Activated CD8-positive, alpha-beta memory T cell treated with anti-CD3 and anti-CD28 coated beads, Interleukin-2, amount 50 U/mL, for 24 hours (primary cell): ENCODE measurements around the gene MTMR8.
"Not testable (repeated sequence)": the region's sequence is repeated elsewhere in the genome, so short reads cannot be mapped to it uniquely, and the experiment has no call there.

ENCODE experiments used
- DNase-seq: peaks from one replicate; pipeline ENCODE4 v3.0.0-alpha.2; 2020; ENCODE audit errors: extremely low read depth

The MTMR8 gene

DNA sequence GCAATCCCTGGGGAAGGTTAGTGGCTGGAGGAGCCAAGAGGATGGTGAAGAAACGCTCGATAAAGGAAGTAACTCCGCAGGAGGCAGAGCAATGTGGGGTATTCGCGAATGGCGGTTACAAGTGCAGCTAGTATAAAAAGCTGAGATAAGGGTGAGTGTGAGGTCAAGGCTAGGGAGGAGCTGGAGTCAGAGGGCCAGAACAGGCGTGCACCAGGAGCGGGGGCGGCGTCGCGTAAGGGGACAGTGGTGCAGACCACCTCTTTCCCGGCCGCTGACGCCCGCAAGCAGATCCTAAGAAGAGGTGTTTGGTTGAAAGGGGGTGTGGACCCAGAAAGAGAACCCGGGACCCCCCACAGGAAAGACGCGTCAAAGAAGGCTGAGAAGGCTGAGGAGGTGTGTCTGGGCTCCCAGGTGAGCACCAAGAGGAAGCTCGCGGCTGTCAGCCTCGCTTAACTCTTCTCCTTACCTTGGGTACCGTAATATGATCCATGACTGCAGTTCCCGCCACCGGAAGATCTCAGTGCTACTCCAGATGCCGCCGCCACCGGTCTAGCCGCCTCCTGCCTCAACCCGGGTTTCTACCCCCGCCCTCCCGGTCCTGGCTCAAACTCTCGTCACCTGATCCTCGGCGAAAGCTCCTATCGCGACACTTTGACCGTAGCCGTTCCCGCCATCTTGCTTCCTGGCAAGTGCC lies at the start of gene MTMR8:
Gene MTMR8 (minus strand): TSS at position 579 of the 694 bp plus-strand sequence. CDS start 89 bp downstream, at position 490.
- DNase-seq: peak; percentile 26

DNA sequence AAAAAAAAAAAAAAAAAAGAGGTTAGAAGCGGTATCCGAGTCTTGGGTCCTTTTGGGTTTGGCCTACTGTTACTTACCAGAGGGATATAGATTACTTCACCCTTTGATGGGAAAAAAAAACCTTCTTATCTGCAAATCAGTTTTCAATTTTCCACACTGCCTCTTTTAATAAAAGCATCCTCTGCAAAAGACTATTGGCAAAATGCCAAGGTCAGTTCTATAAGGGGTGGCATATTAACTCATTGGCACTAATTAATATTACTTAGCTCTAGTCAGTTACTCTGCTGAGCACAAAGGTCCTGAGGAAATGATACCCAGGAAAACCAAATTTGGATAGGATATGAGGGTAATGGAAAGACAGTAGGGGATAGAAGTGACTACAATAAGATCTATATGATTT lies 44.3 kb upstream of the MTMR8 start:
- DNase-seq: no peak

DNA sequence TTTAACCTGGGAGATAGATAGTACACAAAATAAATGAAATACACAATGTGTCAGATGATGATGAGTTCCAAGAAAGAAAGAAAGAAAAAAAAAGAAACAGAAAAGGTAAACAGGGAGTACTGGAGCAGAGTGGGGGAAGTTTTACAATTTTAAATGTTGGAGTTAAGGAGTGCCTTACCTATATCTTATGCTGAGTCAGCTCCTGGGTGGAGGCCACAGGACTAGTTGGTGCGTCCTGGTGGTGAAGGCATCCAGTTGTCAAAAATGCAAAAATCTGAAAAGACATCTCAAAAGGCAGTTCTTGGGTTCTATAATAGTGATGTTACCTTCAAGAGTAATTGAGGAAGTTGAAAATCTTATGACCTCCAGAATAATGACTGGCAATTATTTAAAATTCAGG lies 42.4 kb upstream of the MTMR8 start:
- DNase-seq: no peak

DNA sequence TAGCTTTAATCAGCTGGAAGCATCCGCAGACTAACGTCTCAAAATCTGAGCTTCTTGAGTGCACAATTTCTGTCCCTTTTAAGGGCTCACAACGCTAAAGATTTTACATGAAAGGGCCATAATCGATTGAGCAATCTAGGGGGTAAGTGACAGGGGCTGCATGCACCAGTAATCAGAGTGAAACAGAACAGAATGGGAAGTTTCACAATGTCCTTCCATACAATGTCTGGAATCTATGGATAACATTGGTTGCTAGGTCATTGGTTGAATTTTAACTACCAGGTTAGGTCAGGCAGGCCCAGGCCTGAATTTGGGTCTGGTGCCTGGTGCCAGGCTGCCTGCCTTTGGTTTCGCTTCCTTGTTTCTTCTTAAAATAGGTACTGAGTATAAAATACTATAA lies 42.0 kb upstream of the MTMR8 start:
- no peak for DNase-seq

DNA sequence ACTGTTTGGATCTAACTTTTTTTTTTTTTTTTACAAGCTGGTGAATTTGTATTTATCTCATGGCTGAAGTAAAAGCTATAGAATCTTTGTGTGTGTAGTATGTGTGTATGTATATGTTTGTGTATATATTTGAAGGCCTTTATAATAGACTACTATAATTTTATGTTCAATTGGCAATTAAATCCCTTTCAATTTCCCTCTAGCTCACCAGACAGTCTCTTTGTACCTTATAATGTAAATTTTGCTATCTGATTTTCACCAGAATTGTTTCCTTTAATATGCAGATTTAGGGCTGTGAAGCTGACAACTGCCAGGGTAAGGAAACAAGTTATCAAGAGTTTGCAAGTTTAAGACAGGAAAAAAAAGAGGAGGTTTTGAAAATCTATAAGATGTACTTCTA lies 33.1 kb upstream of the MTMR8 start:
- DNase-seq: no peak

DNA sequence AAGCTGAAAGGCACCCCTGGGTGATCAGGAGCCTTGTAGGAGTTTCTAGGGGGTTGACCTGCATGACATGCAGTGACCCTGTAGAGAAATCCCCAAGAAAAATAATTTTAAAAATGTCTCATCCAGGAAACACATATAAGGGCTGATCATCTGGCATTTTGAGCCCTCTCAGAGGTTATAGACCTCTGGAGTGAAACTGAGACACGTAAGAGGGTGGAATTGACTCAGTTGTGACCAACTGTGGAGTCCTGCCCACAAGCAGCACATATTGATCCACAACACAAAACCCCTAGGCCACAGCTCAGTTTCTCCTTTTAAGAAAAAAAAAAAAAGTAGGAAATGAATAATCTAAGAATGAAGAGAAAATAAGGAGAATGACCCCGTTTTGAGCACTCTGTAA lies 32.5 kb upstream of the MTMR8 start:
- no peak for DNase-seq

DNA sequence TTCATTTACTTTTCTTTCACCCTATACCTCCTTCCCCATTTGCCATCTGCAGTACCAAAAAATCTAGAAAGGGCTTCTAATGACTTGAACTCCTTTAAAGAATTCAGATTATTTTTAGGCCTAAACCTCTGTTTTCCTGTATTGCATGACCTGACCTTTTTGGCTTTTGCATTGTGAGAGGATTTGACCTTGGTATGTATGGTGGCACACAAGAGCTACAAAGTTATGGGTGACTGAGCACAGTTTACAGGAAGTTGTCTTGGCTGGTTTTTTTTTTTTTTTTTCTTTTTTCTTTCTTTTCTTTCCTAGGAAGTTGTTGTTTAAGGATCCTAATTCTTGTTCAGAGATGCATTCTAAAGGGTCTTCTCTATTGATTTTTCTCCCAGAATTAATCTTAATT lies 32.0 kb upstream of the MTMR8 start:
- no peak for DNase-seq

DNA sequence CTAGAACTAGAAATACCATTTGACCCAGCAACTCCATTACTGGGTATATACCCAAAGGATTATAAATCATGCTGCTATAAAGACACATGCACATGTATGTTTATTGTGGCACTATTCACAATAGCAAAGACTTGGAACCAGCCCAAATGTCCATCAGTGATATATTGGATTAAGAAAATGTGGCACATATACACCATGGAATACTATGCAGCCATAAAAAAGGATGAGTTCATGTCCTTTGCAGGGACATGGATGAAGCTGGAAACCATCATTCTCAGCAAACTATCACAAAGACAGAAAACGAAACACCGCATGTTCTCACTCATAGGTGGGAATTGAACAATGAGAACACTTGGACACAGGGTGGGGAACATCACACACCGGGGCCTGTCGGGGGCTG lies 14.5 kb upstream of the MTMR8 start:
- not testable (repeated sequence) for DNase-seq

DNA sequence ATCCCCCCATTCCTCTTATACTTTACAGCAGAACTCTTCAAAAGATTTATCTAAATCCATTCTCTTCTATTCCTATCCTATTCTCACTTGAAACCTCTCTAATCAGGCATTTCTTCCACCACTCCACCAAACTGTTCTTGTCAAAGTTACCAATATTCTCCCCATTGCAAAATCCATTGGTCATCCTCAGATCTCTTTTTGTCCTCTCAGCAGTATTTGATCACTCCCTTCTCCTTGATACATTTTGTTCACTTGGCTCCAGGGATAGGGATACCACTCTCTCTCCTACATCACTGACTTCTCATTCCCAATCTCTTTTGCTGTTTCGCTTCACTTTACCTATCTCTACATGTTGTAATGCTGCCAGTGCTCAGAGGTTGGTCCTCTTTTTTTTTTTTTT lies 2.8 kb upstream of the MTMR8 start:
- no peak for DNase-seq

DNA sequence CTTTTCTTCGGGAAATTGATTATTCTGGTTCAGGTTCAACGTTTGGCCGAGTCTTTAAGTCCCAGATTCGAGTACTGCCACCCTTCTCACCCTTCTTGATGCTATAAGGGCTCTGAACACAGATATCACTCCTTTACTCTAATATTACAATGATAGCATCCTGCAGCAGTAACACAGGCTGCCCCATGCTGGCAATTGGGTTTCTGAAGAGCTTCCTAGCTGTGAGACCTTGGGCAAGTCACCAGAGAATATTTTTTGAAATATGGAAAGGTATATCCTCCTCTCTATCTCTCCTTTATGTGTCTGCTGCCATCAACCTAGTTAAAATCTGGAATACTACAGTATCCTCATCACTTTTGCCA lies 297 bp upstream of the MTMR8 start:
- no peak for DNase-seq

DNA sequence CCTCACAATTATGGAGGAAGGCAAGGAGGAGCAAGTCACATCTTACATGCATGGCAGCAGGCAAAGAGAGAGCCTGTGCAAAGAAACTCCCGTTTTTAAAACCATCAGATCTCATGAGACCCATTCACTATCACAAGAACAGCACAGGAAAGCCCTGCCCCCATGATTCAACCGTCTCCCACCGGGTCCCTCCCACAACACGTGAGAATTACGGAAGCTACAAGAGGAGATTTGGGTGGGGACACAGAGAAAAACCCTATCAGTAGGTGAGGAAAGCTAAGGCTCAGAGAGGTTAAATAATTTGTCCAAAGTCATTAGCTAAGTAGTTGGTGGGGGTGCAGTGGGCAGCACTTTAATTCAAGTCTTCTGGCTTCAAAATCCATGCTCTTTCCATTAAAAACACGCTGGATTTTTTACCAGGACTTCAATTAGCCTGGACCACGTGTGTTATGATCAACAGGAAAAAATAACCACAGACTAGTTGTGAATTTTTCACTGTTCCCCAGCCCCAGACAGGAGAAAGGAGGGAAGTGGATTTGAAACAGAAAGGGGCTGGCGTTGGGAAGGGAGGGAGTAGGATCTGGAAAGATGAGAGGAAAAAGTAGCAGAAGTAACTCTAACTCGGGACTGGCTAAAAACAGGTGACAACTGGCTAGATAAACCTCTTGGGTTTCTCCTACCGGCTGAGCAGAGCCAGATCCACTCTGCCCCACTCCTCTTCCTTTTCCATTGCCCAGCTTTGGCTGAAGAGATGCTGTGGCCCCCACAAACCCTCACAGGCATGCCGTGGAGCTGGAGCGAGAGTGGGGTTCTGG lies 986 bp downstream of the MTMR8 start:
- DNase-seq: no peak

DNA sequence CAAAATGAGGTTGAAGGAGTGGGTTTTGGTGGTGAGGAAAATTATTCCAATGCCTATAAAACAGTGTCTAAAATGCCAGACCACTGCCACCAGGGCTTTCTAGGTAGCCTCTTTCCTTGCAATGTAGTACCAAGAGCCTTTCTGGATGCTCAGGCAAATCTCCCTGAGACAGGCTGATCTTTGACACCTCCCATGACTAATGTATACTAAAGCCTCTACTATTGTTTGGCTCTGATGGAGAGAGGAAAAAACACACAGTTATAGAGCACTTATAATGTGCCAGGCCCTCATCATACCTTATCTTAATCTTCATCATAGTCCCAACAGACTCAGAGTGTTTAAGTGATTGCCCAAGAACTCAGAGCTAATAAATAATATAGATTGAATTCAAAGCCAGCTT lies 5.8 kb downstream of the MTMR8 start:
- DNase-seq: no peak

DNA sequence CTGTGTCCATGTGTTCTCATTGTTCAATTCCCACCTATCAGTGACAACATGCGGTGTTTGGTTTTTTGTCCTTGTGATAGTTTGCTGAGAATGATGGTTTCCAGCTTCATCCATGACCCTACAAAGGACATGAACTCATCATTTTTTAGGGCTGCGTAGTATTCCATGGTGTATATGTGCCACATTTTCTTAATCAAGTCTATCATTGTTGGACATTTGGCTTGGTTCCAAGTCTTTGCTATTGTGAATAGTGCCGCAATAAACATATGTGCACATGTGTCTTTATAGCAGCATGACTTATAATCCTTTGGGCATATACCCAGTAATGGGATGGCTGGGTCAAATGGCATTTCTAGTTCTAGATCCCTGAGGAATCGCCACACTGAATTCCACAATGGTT lies 14.5 kb downstream of the MTMR8 start:
- not testable (repeated sequence) for DNase-seq

DNA sequence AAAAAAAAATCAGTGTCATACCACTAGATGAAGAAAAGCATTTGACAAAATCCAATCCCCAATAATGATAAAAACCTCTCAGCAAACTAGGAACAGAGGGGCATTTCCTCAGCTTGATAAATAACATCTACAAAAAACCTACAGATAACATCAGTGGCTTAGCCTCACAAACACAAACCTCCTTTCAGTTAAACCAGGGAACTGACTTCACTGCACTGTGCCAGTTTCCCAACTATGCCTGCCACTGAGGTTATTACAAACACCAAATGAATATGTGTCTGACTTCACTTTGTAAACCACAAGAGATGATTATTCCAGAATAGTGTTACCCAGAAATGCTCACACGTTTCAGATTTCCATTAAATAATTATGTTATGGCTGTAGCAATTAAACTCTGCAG lies 15.3 kb downstream of the MTMR8 start:
- no peak for DNase-seq

DNA sequence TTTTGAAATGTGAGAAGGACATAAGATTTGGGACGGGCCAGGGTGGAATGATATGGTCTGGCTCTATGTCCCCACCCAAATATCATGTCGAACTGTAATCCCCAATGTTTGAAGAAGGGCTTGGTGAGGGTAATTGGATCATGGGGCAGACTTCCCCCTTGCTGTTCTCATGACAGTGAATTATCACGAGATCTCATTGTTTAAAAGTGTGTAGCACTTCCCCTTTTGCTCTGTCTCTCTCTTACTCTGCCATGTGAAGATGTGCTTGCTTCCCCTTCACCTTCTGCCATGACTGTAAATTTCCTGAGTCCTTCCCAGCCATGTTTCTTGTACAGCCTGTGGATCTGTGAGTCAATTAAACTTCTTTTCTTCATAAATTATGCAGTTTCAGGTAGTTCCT lies 17.5 kb downstream of the MTMR8 start:
- DNase-seq: no peak

DNA sequence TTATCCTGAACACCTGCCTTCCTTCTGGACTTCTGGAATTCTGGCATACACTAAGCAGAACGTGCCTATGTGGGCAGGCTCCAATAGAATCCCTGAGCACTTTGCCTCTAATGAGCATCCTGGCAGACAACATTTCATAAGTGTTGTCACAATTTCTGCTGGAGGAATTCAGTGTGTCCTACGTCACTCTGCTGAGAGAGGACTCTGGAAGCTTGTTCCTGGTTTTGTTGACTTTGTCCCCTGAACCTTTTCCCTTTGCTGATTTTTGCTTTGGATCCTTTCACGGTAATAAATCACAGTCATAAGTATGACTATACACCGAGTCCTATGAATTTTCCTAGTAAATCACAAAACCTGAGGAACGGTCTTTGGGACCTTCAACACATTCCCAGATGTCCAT lies 43.2 kb downstream of the MTMR8 start:
- no peak for DNase-seq

DNA sequence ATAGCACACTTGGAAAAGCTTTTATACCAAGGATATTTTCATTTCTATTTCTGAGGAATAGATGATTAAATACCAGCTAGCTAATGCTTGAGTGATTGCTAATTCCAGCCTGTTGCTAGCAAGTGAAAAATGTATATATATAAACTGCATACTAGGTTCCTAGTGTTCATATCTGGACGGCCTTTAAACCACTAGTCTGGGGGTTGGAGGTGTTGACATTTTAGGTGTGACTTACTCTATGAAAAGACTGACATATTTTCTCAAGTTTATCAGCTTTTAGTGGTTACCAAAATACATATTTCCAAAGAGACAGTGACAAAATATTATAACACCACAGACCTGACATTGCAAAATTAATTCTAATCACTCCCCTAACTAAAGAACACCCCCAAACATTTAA lies 44.7 kb downstream of the MTMR8 start:
- no peak for DNase-seq

DNA sequence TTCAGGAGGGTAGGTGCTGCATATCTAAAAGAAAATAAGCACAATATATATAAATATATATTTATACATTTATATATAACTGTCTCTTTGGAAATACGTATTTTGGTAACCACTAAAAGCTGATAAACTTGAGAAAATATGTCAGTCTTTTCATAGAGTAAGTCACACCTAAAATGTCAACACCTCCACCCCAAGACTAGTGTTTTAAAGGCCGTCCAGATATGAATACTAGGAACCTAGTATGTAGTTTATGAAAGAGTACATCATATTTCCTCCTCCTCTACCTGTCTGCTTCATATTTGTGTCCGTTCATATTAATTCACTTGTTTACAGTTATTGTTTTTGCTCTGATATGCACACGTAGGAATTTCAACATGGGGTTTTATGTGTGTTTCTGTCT lies 45.2 kb downstream of the MTMR8 start:
- no peak for DNase-seq

DNA sequence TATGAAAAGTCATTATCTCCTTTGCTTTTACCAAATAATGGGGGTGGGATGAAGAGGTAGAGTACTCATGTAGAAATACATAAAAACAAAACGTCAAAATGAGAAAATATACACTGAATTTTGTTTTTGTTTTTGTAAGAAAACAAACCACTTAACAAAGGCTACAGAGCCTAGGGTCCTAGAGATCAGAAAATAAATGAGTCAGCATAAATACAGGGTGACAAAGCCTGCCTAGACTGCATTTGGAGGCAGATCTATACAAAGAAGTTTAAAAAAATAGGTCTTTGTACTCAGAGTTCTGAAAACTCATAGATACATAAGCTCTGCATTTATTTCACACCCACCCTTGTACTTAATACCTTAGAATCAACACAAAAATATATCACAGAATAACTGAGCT lies 52.4 kb downstream of the MTMR8 start:
- no peak for DNase-seq

DNA sequence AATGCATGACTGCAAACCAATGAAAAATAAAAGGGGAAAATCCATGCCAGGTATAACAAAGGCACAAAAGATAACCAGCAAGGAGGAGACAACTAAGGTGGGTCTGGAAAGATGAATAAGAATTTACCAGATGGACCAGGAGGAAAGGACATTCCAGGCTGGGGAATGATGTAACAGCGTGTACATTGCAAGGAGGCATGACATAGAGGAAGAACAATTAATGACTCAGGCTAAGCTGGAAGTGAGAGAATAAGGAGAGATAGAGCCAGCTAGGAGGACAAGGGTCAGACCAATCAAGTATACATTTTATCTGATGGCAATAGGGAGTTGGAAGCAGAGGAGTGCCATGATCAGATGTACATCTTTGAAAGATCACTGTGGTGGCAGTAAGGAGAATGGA lies 57.0 kb downstream of the MTMR8 start:
- no peak for DNase-seq

DNA sequence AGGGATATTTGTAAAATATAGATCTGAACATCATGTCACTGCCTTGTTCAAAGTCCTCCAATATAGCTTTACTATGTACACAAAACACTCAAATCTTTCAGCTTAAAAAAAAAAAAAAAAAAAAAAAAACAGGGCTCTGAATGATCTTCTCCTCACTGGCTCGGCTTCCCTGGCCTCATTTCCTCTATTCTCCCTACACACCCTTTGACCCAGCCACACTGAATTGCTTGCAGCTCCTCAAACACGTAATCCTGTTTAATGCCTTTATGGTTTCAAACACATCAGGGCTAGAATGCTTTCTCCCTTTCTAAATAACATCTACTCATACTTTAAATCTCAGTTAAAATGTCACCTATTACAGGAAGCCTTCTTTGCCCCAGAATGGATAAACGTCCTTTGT lies 60.8 kb downstream of the MTMR8 start:
- DNase-seq: no peak

DNA sequence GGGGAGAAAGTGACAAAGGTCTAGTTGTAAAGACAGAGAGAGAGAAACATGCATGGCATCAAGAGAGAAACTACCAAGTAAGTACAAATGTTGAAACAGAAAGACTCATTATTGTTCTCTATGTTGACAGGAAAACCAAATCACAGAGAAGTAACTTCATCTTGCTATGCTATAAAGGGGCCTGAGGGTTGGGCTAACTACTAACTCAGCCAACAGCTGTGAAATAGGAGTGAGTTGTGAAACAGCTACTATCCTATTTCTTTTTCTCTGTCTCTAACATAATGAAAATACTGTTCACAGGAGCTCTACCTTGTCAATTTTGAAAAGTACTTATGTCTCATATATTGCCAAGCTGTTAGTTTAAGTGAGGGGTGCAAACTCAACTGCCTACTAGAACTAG lies 65.0 kb downstream of the MTMR8 start:
- no peak for DNase-seq

DNA sequence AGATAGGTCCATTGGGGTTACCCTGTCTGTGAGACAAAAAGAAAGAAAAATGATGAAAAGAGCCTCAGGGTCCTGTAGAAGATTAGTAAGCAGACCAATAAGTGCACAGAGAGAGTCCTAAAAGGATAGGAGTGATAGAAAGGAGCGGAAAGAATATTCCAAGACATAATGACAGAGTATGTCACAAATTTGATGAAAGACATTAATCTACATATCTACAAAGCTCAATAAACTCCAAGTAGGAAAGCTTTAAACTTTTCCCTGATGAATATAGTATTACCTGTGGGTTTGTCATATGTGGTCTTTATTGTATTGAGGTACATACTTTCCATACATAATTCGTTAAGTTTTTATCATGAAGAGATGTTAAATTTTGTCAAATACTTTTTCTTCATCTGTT lies 73.7 kb downstream of the MTMR8 start:
- no peak for DNase-seq

DNA sequence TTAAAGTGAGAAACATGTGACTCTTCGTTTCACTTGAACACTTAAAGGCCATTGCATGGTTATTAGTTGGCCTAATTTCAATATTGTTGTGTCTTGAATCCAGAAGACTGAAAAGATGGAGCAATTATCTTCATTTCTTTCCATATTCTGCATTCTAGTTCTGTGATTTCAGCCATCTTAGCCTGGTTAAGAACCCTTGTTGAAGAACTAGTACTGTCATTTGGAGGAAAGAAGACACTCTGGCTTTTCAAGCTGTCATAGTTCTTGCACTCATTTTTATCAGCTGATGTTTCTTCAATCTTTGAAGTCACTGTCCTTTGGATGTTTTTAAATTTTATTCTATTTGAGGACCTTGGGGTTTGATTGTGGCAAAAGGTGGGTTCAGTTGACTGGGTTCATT lies 81.6 kb downstream of the MTMR8 start:
- DNase-seq: no peak
